HG02623 (cell line): ENCODE data around the gene GATD1.

Source experiments
- ATAC-seq: cut with Tn5 transposase; IDR thresholded peaks from one replicate; pipeline ENCODE4 v1.9.1; 2021; ENCODE audit warnings: moderate library complexity; ENCODE audit not compliant: unreplicated experiment

The GATD1 gene

DNA sequence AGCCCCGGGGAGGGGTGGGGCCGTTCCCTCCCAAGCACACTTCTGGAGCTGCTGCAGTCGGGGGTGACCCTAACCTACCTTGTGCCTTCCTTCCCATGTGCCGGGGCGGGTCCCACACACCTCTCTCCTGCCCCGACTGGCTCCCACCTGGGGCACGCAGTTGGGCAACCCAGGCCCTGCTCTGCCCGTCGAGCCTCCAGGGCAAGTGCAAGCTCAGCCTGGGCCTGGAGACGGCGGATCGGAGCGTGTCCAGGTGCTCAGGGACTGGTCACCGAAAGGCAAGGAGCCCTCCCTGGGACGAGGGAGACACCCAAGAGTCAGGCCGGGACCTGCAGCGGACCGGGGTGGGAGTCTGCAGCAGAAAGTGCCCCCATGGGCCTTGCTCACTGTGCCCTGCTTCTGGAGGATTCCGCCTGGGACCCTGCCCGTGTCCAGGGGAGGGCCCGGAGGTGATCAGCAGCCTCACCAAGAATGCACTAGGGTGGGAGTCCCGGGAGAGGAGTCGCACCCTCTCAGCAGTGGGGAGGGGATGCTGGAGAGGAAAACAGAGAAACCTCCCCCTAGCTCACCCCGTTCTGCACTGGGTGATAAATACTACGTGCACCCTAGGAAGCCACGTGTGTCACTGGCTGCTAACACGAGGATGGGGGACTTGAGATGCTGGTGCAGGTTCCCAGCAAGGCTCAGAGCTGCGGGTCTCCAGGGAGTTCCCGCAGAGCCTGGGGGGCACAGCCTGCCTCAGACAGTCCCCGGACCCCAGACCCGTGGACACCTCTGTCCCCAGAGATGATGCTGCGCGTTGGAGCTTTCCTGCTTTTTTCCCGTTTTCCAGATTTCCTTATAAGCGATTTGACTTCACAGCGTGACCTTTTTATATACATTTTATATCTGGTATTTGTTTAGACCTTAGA is 5.2 kb upstream of the GATD1 start:
- no peak for ATAC-seq

DNA sequence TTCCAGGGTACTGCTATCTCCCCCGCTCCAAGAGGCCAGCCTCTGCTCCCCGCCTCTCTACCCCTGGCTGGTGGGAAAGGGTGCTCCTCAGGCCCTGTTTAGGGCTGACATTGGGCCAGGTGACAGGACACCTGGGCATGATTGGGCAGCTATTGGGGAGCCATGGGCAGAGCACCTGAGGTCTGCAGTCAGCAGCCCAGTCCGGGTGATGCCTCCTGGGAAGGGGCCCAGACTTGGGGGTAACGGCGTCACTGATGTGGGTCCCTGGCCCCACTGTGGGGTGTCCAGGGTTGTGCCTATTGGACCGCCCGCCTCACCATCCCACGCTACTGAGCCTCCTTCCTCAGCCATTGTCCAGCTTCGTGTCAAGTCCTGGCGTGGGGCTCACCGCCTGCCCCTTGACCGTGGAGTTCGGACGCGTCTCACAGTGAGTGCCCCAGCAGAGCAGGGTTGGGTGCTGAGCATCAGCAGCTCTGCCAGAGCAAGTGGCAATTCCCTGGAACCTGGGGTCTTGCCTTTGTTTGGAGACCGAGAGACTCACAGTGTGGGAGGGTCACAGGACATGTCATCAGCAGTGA is 2.8 kb upstream of the GATD1 start:
- no peak for ATAC-seq

DNA sequence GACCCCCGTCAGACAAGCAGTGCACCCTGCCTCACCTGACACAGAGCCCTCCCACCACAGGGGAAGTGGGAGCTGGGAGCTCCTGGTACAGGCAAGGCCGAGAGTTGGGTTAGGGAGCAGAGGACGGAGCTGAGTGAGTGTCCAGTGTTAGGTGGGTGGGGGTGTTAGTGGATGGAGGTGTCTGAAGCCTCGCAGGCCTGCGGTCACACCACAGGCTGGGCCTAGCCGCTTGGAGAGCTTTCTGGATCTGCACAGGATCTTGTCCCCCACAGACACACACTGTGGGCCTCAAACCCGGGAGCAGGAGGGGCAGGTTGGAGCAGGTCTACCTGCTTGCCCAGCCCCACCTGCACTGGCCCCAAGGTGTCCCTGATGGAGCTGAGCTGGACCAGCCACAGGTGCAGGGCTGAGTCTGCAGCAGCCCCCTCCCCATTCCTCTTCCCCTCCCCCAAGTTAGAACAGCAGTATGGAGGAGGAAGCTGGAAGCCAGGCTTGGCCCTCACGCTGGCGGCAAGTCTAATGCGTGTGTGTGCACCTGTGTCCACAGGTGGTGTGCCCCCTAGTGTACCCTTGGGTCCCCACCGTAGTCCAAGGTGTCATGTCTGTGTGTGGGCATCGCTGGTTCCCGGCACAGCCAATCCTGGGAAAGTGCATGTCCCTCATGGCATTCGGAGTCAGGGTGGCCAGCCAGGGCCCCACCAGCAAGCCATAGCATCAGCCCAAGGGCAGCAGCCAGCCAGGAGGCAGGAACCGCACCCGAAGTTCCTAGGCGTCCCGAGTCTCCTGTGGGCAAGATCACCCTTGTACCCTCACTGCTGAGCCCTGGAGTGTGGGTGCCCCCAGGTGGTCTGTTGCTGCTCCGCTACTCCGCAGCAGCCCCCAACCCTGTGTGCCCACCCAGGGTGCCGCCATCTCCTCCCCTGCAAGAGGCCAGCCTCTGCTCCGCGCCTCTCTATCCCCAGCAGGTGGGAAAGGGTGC is 2.0 kb upstream of the GATD1 start:
- ATAC-seq: no peak

DNA sequence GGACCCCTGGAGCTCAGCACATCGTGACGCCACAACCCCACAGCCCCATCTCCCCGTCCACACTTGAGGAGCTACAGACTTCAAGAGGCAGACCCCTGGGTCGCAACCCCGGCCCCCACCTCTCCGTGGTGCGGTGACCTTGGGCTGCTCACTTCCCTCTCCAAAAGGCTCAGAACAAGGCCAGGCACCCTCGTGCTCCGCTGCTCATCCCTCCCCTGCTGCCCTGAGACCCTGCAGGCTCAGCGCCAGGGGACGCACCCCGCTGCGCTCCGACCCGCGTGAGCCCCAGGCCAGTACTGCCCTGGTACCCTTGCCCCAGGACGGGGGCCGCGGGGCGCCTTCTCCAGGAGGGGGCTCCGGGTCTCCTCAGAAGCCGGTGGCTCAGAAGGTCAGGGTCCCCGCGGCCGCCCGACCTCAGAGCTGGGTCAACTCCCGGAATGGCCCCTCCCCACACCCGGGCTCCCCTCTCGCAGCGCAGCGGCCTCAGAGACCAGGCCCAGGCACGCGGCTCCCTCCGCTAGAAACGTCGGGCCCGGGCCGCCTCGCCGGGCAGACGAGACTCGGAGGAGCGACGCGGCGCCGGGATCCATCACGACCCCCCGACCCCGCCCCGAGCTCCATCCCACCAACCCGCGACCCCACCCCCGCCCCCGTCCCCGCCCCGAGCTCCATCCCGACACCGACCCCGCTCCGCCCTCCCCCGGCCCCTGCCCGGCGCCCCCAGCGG is 563 bp downstream of the GATD1 start:
- ATAC-seq: peak; percentile 31

DNA sequence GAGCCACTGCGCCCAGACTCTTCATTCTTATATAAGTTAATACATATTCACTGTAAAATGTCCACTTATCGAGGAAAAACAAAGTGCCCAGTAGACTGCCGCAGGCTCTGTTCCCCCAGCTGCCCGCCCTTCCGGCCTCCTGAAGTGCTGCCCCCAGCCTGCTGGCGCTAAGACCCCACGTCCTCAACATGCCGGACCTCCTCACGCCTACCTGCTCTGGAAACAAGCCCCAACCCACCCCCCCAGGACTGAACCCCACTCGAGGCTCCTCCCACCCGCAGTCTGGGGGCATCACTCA is 1.1 kb downstream of the GATD1 start:
- no peak for ATAC-seq

DNA sequence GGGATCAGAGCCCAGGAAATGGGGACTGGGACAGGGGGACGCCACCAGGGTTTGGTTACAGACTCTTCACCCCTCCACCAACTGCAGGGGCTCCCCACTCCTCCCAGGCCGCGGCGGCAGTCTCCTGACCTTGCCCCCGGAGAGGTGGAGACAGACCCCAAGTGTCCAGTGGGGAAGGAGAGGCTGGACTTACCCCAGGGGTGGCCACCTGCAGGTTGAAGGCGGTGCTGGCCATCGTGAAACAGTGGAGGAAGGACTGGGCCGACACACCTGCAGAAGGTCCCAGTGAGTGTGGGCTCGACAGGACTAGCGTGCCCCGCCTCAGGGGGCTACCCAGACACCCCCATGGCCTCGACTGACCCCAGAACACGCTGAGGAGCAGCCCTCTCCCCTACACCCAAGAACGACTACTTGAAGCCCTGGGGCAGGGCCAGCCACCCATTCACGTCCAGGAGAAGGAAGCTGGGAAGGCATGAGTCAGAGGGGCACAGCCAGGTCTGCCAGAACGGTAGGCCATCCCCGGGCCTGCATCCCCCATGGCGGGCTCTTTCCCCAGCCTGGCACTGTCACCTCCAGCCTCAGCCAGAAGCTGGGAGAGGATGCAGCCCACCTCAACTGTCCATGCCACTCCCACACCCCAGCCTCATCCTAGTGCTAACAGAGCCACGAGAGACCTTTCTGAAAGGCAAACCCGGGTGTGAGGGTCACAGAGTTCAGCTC is 2.3 kb downstream of the GATD1 start:
- no peak for ATAC-seq

DNA sequence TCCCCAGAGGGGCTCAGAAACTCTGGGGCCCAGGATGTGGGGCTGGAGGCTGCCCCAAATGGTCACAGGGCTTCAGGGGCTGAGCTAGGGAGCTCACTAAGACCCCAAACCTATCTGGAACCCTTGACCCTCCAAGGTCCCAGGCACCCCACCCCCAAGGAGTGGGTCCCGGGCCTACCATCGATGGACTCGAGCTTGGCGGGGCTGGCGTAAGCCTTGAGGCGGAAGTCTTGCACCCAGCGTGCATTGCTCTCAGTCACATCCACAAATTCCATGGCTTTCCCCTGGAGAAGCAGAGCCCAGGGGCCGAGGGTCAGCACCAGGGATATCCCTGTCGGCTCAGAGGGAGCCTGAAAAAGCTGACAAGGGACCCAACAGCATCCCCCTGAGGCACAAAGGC is 3.5 kb downstream of the GATD1 start:
- no peak for ATAC-seq

DNA sequence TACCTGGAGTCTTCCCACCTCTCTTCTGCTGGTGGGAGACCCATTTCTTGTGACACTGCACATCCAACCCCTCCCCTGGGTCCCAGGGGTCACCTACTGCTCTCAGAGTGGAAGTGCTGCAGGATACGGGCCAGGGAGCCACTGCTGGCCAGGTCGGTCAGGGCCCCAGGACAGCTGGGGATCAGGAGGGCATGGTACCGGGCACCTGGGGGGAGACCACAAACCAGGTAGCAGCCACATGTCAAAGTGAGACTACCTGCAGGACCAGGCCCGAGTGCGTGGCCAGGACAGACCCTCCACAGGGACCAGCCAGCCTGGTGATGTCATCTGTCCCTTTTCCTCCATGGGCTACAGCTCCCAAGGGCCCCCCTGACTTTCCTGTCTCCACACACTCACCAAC is 3.9 kb downstream of the GATD1 start:
- ATAC-seq: no peak

DNA sequence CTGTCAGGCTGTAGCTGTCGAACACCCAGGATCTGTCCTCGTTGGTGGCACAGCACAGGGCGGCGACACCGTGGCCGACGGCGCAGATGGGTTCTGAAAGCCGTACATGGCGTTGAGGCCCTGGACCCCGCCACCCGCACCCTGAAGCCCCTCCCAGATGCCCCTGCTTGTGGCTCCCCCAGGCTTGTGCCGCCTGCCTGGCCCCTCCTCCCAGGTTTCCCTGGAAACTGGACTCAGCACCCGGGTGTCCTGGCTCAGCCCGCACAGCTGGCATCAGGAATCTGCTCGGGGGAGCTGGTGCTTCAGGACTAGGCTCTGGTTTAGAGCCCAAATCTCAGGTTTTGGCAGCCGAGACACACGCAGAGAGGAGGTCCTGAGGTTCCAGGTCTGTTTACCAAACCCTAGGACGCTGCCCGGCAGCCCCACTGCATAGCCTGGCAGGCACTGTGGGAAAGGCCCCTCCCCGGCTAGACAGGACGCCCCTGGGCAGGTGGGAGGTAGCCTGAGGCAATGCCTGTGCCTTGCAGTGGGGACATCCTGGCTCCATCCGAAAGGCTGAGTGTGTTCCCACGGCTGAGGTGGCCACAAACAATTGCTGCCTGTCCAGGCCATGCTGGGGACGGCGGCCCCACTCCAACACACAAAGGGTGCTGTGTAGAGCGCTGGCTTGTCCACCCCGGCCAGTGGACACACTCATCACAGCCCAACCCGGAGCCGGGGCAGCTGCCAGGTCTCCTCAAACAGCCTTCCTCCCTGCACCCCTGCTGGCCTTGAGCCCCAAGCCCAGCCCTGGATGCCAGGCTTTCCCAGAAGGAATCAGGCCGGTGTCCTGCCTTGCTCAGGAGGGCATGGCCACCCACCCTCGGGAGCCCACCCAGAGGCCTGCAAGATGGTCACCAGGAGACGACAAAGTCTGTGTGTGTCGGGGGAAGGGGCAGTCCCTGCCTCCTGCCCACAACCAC is 4.6 kb downstream of the GATD1 start:
- no peak for ATAC-seq

DNA sequence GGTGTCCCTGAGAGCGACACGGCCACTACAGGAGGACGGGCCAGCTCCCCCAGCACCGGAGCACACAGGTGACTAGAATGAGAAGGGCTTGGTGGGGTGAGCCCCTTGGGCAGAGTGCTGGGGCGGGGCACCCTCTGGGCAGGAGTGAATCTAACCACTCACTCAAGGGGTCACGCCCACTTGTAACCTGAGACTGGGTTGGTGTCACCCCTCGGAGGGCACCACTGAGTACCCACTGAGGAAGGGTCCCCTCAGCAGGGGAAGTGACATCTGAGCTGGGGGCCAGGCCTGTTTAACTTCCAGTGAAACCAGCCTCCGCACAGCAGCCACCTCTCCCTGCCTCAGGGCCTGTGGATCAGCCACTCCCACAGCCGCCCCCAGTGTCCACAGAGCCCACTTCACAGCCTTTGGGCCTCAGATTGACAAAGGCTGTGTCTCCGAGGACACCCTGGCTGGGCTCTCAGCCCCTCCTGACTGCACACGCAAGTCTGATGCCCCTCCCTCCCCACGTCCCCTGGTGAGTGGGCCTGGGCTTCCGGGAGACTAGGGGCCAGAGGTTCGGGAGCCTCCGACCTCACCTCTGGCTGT is 5.6 kb downstream of the GATD1 start:
- no peak for ATAC-seq

DNA sequence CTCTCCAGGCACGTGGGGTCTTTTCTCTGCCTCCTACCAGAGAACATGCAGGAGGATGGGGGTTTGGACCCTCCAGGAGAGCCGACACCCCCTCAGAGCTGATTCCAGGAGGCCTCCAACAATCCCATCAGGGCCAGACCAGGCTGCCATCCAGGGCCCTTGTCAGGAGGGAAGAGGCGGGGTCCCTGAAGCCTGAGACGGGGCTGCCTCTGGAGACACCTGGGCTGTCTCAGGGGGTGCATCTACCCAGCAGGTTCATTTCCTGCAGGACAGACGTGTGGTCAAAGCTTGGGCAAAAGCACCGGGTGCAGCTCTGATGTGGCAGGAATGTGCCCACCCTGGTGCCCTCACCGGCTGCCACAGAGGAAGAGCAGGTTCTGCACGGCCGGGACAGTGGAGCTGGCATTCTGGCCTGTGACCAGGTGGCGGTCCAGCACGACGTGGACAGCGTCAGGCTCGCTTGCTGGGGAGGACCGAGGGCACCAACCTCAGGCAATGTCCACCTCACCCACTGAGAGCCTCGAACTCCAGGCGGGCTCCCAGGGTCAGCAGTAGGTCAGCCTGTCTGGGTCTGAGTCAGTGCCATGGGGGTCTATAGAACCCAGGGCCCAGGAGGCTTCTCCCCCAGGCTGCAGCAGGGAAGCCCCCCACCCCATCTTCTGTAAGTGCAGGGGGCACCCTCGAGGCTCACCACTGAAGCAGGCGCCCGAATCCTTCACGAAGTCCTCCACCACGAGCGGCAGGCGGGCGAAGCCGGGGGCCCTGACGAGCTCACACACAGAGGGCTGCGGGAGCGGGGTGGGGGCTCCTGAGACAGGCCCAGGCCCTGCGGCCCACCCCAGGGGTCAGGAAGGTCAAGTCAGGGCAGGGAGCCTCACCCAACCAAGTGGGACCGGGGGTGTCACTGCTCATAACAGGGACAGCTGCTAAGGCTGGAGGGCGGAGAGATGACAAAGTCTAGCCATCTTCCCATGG is 6.4 kb downstream of the GATD1 start:
- no peak for ATAC-seq

DNA sequence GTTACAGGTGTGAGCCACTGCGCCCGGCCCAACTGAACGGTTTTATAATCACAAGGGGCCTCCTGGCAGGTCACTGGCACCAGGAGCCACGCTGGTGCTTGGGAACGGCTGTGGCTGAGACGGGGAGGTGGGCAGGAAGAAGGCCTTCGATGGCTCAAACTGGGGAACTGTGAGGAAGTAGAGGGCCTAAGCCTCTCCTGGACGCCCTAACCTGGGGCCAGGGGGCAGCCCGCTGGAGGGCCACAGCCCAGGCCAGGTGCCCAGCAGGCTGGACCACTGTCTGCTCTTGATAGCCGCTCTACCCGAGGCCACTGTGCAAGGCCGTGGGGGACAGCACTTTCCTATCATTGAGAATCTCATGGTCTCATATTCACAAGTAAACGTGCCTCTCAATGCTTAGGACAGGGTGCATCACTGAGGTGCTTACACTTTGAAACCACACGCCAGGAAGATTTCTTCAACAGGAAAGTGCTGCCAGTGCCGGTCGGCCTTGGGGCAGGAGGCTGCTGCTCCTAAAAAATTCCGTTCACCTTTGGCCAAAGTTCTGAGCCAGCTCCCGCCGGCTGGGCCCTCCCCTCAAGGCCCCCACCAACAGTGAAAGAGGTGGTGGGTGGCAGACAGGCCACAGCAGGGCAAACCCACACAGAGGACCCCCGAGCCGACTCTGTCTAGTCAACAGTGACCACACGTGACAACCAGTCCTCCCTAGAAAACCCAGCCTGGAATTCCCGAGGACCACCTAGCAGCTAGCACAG is 7.2 kb downstream of the GATD1 start:
- no peak for ATAC-seq

DNA sequence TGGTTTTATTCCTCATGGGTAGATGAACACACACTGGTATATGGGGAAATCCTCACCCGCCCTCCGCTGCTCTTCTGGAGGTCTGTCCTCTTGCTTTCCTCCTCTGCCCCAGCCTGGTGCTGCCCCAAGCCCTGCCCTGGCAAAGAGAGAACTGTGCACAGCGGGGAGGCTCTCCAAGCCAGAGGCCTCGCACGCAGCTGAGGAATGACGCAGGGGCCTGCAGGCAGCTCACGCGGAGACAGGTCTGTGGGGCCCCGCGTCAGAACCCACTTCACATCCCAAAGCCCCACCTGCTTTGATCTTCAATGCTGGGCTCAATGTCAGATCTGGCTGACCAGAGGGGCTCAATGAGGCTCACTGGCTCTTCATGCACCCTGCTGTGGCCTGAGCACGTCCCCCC is 10.0 kb downstream of the GATD1 start:
- ATAC-seq: no peak

DNA sequence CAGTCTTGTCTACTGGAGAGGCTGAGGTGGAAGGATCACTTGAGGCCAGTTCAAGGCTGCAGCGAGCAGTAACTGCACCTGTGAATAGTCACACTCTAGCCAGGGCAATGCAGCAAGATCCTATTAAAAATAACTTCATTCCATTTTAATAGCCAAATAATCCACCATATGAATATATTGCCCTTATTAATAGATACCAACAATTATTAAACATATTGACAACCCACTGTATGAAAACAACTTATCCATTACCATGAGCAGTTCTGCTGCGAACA is 10.4 kb downstream of the GATD1 start:
- ATAC-seq: no peak

DNA sequence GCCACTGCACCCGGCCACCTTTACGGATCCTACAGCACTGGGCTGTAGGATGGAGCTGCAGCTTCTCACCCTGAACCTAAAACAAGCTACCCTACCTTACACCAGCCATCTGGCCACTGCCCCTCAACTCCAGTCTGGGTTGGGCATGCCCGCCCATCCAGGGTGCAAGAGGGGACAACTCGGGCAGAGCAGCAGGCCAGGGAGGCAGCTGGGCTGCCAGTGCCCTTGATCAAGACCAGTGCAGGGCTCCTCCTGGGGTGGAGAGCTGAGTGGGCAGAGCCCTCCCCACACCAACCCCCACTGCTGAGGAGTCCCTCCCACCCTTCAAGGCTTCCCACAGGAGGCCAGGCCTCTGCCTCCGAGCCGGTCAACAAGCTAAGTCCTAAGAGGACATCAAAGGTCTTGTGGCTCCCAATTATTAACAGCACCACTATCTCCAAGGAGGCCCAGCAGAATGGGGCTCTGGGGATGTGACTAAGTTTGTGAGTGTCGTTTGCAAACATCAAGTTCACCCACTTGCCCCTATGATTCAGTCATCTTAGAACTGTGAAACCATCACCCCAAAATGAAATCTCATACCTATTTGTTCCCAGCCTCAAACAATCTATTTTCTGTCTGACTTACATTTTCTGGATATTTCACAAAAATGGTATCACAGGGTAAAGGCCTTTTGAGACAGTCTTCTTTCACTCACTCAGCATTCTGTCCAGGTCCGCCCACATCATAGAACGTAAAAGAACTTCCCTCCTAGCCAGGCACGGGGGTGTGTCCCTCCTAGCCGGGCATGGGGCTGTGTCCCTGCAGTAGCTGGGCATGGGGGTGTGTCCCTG is 11.0 kb downstream of the GATD1 start:
- ATAC-seq: no peak

DNA sequence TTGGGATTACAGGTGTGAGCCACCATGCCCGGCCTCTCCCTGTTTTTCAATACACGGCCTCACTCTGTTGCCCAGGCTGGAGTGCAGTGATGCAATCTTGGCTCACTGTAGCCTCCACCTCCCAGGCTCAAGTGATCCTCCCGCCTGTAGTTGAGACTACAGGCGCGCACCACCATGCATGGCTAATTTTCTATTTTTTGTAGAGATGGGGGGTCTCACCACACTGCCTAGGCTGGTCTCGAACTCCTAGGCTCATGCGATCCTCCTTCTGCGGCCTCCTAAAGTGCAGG is 11.5 kb downstream of the GATD1 start:
- ATAC-seq: no peak
